Liver (tissue), 9 donors: Measurements from ENCODE around the gene UFD1. TPM values are rescaled to one million over a fixed set of nuclear protein-coding genes. Genes with fewer than 3 reads are reported as not detected.

ENCODE experiments used
- DNase-seq: peaks from one replicate; pipeline ENCODE4 v3.0.0-alpha.2; 2017; ENCODE audit warnings: low spot score
- H3K27ac ChIP-seq, 2 donors: one replicate each; pipeline ENCODE4 v1.7.0; 2013; ENCODE audit warnings: inconsistent platforms in 2 of 2, low read length in 2 of 2, control low read depth in 1 of 2, low read depth in 1 of 2, mild to moderate bottlenecking in 1 of 2
- H3K27me3 ChIP-seq, 4 donors: one replicate each; pipeline versions ENCODE4 v1.6.1 to v1.7.0; 2013; ENCODE audit warnings: low read length in 3 of 4, inconsistent platforms in 1 of 4, mild to moderate bottlenecking in 1 of 4, moderate library complexity in 1 of 4; ENCODE audit not compliant: control insufficient read depth in 4 of 4, insufficient read depth in 4 of 4
- H3K36me3 ChIP-seq, 4 donors: one replicate each; pipeline versions ENCODE4 v1.6.1 to v1.7.0; 2013; ENCODE audit warnings: low read length in 3 of 4, mild to moderate bottlenecking in 3 of 4, low read depth in 1 of 4, moderate library complexity in 1 of 4; ENCODE audit not compliant: control insufficient read depth in 4 of 4, insufficient read depth in 3 of 4
- H3K4me1 ChIP-seq, 4 donors: one replicate each; pipeline versions ENCODE4 v1.6.1 to v1.7.0; 2013; ENCODE audit warnings: low read length in 3 of 4, mild to moderate bottlenecking in 3 of 4, moderate library complexity in 1 of 4; ENCODE audit not compliant: control insufficient read depth in 4 of 4, insufficient read depth in 4 of 4
- H3K4me3 ChIP-seq, 3 donors: one replicate each; pipeline versions ENCODE4 v1.6.1 to v1.7.0; 2013; ENCODE audit warnings: low read length in 3 of 3, control low read depth in 1 of 3, low read depth in 1 of 3, mild to moderate bottlenecking in 1 of 3
- H3K9ac ChIP-seq, 2 donors: one replicate each; pipeline ENCODE4 v1.7.0; 2013; ENCODE audit warnings: low read length in 2 of 2, mild to moderate bottlenecking in 2 of 2, moderate library complexity in 2 of 2, control low read depth in 1 of 2, low read depth in 1 of 2
- H3K9me3 ChIP-seq, 4 donors: one replicate each; pipeline versions ENCODE4 v1.6.1 to v1.7.0; 2013; ENCODE audit warnings: low read length in 3 of 4; ENCODE audit not compliant: control insufficient read depth in 4 of 4
- ATF3 ChIP-seq: IDR thresholded peaks from 2 replicates; pipeline ENCODE4 v1.6.1; 2016; ENCODE audit warnings: antibody characterized with exemption
- EGR1 ChIP-seq, 2 donors: IDR thresholded peaks; 2 replicates each; pipeline ENCODE4 v1.6.1; 2016 to 2018; ENCODE audit warnings: antibody characterized with exemption in 2 of 2, low read depth in 2 of 2
- FOXA1 ChIP-seq: IDR thresholded peaks from 2 replicates; pipeline ENCODE4 v1.6.1; 2016; ENCODE audit warnings: antibody characterized with exemption
- FOXA2 ChIP-seq: IDR thresholded peaks from 2 replicates; pipeline ENCODE4 v1.6.1; 2016; ENCODE audit warnings: antibody characterized with exemption
- GABPA ChIP-seq, 2 donors: IDR thresholded peaks in 1 of 2; conservative IDR thresholded peaks in 1 of 2; 2 replicates each; pipeline ENCODE4 v1.6.1; 2016; ENCODE audit warnings: antibody characterized with exemption in 2 of 2, mild to moderate bottlenecking in 1 of 2, moderate library complexity in 1 of 2
- HNF4A ChIP-seq, 2 donors: conservative IDR thresholded peaks; 2 replicates each; pipeline ENCODE4 v1.6.1; 2016; ENCODE audit warnings: antibody characterized with exemption in 2 of 2, mild to moderate bottlenecking in 2 of 2
- HNF4G ChIP-seq: IDR thresholded peaks from 2 replicates; pipeline ENCODE4 v1.6.1; 2016; ENCODE audit warnings: antibody characterized with exemption
- JUND ChIP-seq, 2 donors: IDR thresholded peaks; 2 replicates each; pipeline ENCODE4 v1.6.1; 2016; ENCODE audit warnings: antibody characterized with exemption in 2 of 2
- NR2F2 ChIP-seq: IDR thresholded peaks from 2 replicates; pipeline ENCODE4 v1.6.1; 2016; ENCODE audit warnings: antibody characterized with exemption
- RAD21 ChIP-seq, 2 donors: IDR thresholded peaks; 2 replicates each; pipeline ENCODE4 v1.6.1; 2016; ENCODE audit warnings: antibody characterized with exemption in 2 of 2, mild to moderate bottlenecking in 2 of 2
- RXRA ChIP-seq, 2 donors: IDR thresholded peaks; 2 replicates each; pipeline ENCODE4 v1.6.1; 2017 to 2018; ENCODE audit warnings: antibody characterized with exemption in 2 of 2, mild to moderate bottlenecking in 1 of 2
- SP1 ChIP-seq: IDR thresholded peaks from 2 replicates; pipeline ENCODE4 v1.6.1; 2018; ENCODE audit warnings: antibody characterized with exemption, mild to moderate bottlenecking
- TAF1 ChIP-seq: conservative IDR thresholded peaks from 2 replicates; pipeline ENCODE4 v1.6.1; 2016; ENCODE audit warnings: antibody characterized with exemption, mild to moderate bottlenecking
- YY1 ChIP-seq: IDR thresholded peaks from 2 replicates; pipeline ENCODE4 v1.6.1; 2016; ENCODE audit warnings: antibody characterized with exemption, mild to moderate bottlenecking
- ZBTB33 ChIP-seq: IDR thresholded peaks from 2 replicates; pipeline ENCODE4 v1.6.1; 2016; ENCODE audit warnings: antibody characterized with exemption
- WGBS: extraction: QIAGEN DNeasy Blood & Tissue Kit; methylation state at CpG from one replicate; pipeline ENCODE4 v1.1.7; 2013; 5-methylcytosine and 5-hydroxymethylcytosine counted together
- polyA plus RNA-seq, 2 donors: library from polyadenylated mRNA; stranded (reverse) in 1 of 2; unstranded in 1 of 2; fragments of 200-250 nt in 1 of 2; fragments of >200 nt in 1 of 2; fragmentation: Nextera tagmentation in 1 of 2; extraction: Ambion mirVana in 1 of 2; gene quantifications; one replicate each; pipeline versions ENCODE4 v1.2.1 to v1.2.3, GENCODE V29; 2013 to 2015
- total RNA-seq, 2 donors: library from RNA; depleted of rRNA; stranded (reverse); fragments of >200 nt; gene quantifications; one replicate each; pipeline ENCODE4 v1.2.3, GENCODE V29; 2014
- TF ChIP-seq, protein P1 (sequence below): fragments of 150-350 bp; IDR thresholded peaks from 2 replicates; pipeline ENCODE4 v1.5.1; 2017; ENCODE audit warnings: improper control_type of control experiment, low read depth, low read length; ENCODE audit not compliant: missing input control
- donor health status: healthy.
- donor health status: healthy.
- donor health status: healthy.
- donor health status: healthy.
- donor health status: healthy.

Gene UFD1
- total and polyA plus RNA-seq, 4 donors = 28.2 to 64.2 (median 54.6) TPM

DNA sequence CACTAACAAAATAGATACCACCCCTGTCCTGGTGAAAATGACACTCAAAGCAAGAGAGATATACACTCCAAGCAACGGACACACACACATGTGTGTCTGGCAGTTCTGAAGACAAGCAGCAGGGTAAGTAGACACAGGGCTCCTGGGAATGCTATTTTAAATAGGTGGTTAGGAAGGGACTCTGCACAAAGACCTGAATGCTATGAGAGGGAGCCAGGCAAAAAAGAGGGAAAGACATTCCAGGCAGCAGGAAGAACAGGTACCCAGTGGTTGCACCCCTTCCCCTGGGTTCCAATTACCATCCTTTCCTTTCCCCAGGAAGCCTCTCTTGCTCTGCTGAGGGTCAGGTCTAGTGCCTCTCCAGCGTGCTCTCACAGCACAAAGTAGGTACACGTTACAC is 3.0 kb downstream of the UFD1 start:
- no peak for TF ChIP-seq JUND (IDR thresholded peaks at IDR 0.05)
- TF ChIP-seq EGR1 (IDR thresholded peaks at IDR 0.05; ENCODE audit: low read depth in 2 of 2) = no peak
- TF ChIP-seq ATF3 = no peak
- no peak for TF ChIP-seq GABPA (IDR thresholded peaks at IDR 0.05 in 1 of 2, conservative IDR thresholded peaks at IDR 0.05 in 1 of 2)
- TF ChIP-seq RXRA (IDR thresholded peaks at IDR 0.05) = no peak
- TF ChIP-seq ZBTB33 = no peak
- no peak for TF ChIP-seq NR2F2
- no peak for TF ChIP-seq TAF1
- TF ChIP-seq FOXA2 = no peak
- TF ChIP-seq HNF4A (conservative IDR thresholded peaks at IDR 0.05) = no peak
- TF ChIP-seq, protein P1, sequence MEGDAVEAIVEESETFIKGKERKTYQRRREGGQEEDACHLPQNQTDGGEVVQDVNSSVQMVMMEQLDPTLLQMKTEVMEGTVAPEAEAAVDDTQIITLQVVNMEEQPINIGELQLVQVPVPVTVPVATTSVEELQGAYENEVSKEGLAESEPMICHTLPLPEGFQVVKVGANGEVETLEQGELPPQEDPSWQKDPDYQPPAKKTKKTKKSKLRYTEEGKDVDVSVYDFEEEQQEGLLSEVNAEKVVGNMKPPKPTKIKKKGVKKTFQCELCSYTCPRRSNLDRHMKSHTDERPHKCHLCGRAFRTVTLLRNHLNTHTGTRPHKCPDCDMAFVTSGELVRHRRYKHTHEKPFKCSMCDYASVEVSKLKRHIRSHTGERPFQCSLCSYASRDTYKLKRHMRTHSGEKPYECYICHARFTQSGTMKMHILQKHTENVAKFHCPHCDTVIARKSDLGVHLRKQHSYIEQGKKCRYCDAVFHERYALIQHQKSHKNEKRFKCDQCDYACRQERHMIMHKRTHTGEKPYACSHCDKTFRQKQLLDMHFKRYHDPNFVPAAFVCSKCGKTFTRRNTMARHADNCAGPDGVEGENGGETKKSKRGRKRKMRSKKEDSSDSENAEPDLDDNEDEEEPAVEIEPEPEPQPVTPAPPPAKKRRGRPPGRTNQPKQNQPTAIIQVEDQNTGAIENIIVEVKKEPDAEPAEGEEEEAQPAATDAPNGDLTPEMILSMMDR = no peak
- no peak for TF ChIP-seq FOXA1
- no peak for TF ChIP-seq HNF4G
- H3K27me3 ChIP-seq = no peaks in the 10 kb centered on the region
- H3K4me3 ChIP-seq = no peak overlapping the region
- no peak for DNase-seq
- no peak overlapping the region for H3K27ac ChIP-seq
- H3K36me3 ChIP-seq = peaks cover 12 to 38% (median 23%) of the 10 kb centered on the region in 4 donors
- 84% methylated on average over 3 of the region's 3 CpGs for WGBS
- no peak overlapping the region for H3K9ac ChIP-seq
- peaks cover 3 to 21% (median 17%) of the 10 kb centered on the region in 4 donors for H3K4me1 ChIP-seq
- H3K9me3 ChIP-seq = no peaks in the 10 kb centered on the region

GRCh38 chr22:19473578-19473977 is 5.4 kb downstream of the UFD1 start:
- TF ChIP-seq HNF4A (conservative IDR thresholded peaks at IDR 0.05) (no peak), FOXA2 (no peak), RXRA (IDR thresholded peaks at IDR 0.05) (no peak), RAD21 (IDR thresholded peaks at IDR 0.05) (no peak), EGR1 (IDR thresholded peaks at IDR 0.05; ENCODE audit: low read depth in 2 of 2) (no peak), YY1 (no peak), NR2F2 (no peak), ZBTB33 (no peak), FOXA1 (no peak), HNF4G (no peak), JUND (IDR thresholded peaks at IDR 0.05) (no peak), SP1 (no peak), GABPA (IDR thresholded peaks at IDR 0.05 in 1 of 2, conservative IDR thresholded peaks at IDR 0.05 in 1 of 2) (no peak)
- TF ChIP-seq, protein P1 = no peak
- Histone ChIP-seq H3K4me3 (no peak overlapping the region), H3K9me3 (no peaks in the 10 kb centered on the region), H3K36me3 (peaks cover 22 to 61% (median 42%) of the 10 kb centered on the region in 4 donors), H3K9ac (no peak overlapping the region), H3K27me3 (no peaks in the 10 kb centered on the region), H3K4me1 (peaks cover 0 to 14% (median 12%) of the 10 kb centered on the region in 4 donors), H3K27ac (no peak overlapping the region)
- DNase-seq = no peak
- 86% methylated on average over 3 of the region's 3 CpGs for WGBS
